ENCODE data around the gene NINJ2.
"Not testable (repeated sequence)": the region's sequence is repeated elsewhere in the genome, so short reads cannot be mapped to it uniquely, and the experiment has no call there.

NINJ2 gene

GRCh38 chr12:638953-639557, 24.2 kb downstream of the NINJ2 start:
- no peak for TF ChIP-seq CTCF (IDR thresholded peaks at IDR 0.05; ENCODE audit: borderline replicate concordance, control extremely low read depth, extremely low read depth, insufficient read depth, missing control alignments)
- DNase-seq (ENCODE audit: low spot score) = no peak
- in situ Hi-C loops (cut with MboI; ENCODE audit: low sequenced_read_pairs, unreplicated experiment) = no loop called here

- no peak for TF ChIP-seq CTCF (IDR thresholded peaks at IDR 0.05; ENCODE audit: borderline replicate concordance, control extremely low read depth, extremely low read depth, insufficient read depth, missing control alignments)
- no peak for DNase-seq (ENCODE audit: low spot score)
- in situ Hi-C loops (cut with MboI; ENCODE audit: low sequenced_read_pairs, unreplicated experiment) = no loop called here
Measured at GRCh38 chr12:636632-637031, 26.6 kb downstream of the NINJ2 start.

- in situ Hi-C loops (cut with MboI; ENCODE audit: low sequenced_read_pairs, unreplicated experiment) = no loop called here
- no peak for TF ChIP-seq CTCF (IDR thresholded peaks at IDR 0.05; ENCODE audit: borderline replicate concordance, control extremely low read depth, extremely low read depth, insufficient read depth, missing control alignments)
- no peak for DNase-seq (ENCODE audit: low spot score)
Measured at GRCh38 chr12:633731-634130, 29.5 kb downstream of the NINJ2 start.

GRCh38 chr12:632102-632696, 31.0 kb downstream of the NINJ2 start:
- in situ Hi-C loops (cut with MboI; ENCODE audit: low sequenced_read_pairs, unreplicated experiment) = no loop called here
- no peak for DNase-seq (ENCODE audit: low spot score)

GRCh38 chr12:630656-631632, 32.3 kb downstream of the NINJ2 start:
- DNase-seq (ENCODE audit: low spot score) = peak; percentile 92
- no peak for TF ChIP-seq CTCF (IDR thresholded peaks at IDR 0.05; ENCODE audit: borderline replicate concordance, control extremely low read depth, extremely low read depth, insufficient read depth, missing control alignments)
- in situ Hi-C loops (cut with MboI; ENCODE audit: low sequenced_read_pairs, unreplicated experiment) = no loop called here

More at GRCh38 chr12:632102-632696, 31.0 kb downstream of the NINJ2 start:
- no peak for TF ChIP-seq CTCF (IDR thresholded peaks at IDR 0.05; ENCODE audit: borderline replicate concordance, control extremely low read depth, extremely low read depth, insufficient read depth, missing control alignments)

GRCh38 chr12:628742-629078, 34.5 kb downstream of the NINJ2 start:
- DNase-seq (ENCODE audit: low spot score); in situ Hi-C loops (cut with MboI; ENCODE audit: low sequenced_read_pairs, unreplicated experiment): not testable (repeated sequence)
